HG03565 (cell line): Measurements from ENCODE around the gene SYNPO2.
"Not testable (repeated sequence)": the region's sequence is repeated elsewhere in the genome, so short reads cannot be mapped to it uniquely, and the experiment has no call there.

Experiments
- ATAC-seq: cut with Tn5 transposase; IDR thresholded peaks from one replicate; pipeline ENCODE4 v1.9.1; 2021; ENCODE audit warnings: mild to moderate bottlenecking, moderate library complexity; ENCODE audit not compliant: unreplicated experiment

Gene SYNPO2

DNA sequence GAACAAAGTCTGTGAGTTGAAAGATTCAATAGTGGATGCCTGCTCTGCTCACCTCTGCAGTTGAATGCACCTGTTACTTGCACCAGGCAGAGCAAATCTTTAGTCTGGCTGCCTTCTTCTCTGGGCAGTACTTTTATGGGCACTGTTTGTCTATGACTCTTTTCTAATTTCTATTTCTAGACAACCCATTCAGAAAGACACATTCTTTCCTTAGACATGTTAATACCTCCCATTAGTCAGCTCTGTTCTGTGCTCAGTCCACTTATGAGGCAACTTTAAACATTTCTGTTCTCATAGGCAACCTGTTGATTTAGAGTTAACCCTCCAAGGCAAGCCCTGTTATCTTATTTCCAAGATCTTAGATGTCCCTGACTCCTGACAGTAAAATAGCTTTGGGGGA lies 108.9 kb downstream of the SYNPO2 start:
- ATAC-seq: no peak

DNA sequence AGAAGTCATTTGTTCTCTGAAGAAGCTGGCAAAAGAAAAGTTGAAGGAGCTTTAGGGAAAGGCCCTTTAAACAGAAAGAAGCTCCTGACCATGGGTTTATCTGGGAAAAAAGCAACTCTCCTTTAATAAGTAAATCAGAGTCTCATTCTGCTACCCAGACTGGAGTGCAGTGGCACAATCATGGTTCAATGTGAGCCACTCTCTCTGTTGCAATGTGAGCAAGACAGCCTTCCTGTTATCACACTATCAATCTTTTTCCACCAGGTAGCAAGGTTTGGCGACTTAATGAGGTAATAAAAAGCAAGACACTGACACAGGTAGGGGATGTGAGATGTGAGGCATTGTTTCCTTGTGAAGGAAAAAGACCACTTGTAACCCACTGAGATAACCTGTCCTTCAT lies 111.3 kb downstream of the SYNPO2 start:
- no peak for ATAC-seq

- ATAC-seq: no peak
Observed at GRCh38 chr4:119000400-119000799, 111.7 kb downstream of the SYNPO2 start.

DNA sequence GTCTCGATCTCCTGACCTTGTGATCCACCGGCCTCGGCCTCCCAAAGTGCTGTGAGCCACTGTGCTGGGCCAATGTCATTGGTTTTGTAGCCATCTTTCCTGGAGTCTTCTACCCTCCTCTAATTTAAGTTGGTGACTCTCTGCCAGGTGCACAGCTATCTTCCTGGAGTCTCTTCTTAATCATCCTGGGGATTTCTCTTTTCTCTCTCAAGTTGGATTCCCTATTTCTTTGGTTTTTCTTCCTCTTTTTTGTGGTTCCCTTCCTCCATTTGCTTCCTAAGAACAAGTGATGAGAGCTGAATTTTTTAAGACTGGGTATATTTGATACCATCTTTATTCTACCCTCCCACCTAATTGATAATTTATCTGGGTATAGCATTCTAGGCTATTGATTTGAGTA lies 113.8 kb downstream of the SYNPO2 start:
- no peak for ATAC-seq

- ATAC-seq: not testable (repeated sequence)
Observed at GRCh38 chr4:119003001-119003400, 114.3 kb downstream of the SYNPO2 start.

DNA sequence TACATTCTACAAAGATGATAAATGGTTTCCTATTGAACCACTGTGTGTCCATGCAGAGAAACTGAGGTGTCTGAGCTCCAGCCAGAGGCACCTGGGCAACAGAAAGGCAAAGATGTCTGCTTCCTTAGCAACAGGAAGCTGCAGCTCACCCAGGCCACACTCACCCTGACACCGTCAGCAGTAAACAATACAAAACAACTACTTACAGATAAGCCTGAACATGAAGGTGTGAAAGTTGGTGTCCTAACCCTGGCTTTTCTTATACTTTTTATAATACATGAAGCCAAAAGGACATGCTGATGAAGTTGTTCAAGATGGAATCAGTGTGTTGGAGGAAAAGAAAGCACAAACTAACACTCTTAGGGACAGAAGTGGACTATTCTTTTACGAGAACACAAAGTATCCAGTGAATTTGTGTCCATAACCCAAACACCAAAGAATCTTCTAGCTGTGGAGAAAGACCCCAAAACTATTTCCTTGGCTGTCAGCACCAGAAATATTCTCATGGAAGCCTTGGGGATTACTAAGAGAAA lies 117.3 kb downstream of the SYNPO2 start:
- ATAC-seq: no peak

- ATAC-seq: no peak
Observed at GRCh38 chr4:119008761-119009160, 120.1 kb downstream of the SYNPO2 start.

- ATAC-seq: not testable (repeated sequence)
Observed at GRCh38 chr4:119010221-119010620, 121.6 kb downstream of the SYNPO2 start.

DNA sequence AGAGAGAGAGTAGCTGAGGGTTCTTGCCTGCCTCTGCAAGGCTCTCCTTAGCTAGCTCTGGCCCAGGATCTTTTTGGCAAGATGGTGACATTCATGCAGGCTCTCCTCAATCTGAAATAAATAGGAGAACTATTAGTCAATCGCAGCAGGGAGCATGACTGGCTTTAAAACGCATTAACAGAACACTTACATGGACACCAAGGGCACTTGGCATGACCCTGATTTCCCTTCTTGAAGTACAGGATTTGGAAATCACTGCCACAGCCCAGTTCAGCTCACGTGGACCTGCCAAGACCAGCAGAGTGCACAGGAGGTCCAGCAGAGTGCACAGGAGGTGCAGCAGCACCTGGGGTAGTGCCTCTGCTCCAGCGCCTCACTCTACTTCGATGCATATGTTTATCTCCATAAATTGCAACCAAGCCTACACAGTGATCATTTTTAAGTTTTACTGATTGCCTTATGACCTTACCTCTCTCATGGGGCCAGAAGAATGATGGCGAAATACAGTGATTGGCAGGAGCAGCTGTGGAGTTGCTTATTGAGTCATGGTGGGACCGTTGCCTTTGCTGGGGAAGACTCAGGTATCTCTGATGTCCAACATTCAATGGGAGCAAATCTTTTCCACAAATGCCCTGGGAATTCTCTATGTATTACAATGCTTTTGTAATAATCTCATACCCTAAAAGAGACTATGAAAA lies 122.4 kb downstream of the SYNPO2 start:
- no peak for ATAC-seq

DNA sequence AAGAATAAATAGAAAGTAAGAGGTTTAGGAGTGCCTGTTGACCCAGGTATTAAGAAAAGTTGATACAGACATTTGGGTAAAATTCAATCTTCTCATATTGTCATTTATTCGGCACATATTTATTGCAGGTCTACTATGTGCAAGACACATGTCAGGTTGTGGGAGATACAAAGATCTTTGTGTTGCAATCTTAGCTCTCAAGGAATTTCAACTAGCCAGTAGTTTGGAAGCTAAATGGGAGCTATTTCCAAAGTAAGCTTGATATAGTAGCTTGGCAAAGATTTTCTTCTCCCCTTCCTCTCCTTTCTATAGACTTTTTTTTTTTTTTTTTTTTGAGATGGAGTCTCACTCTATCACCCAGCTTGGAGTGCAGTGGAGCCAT lies 122.9 kb downstream of the SYNPO2 start:
- ATAC-seq: no peak

DNA sequence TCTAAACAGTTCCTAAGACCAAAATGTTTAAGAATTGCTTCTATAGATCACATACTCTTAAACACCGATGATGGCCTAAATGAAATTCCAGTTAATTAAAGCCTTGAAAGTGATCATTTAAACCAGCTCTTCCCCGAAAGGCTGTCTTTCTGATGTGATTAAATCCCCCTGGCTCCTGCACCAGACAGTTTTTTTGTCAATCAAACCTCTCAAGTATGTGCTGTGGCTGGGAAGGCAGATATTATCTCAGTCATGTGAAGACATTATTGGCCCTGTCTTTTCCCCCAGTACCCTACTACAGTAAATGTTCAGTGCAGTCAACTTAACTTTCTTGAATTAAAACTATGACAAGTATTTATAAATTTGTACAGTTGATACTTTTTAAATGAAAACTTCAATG lies 126.0 kb downstream of the SYNPO2 start:
- ATAC-seq: no peak

GRCh38 chr4:119016636-119017035 lies 128.0 kb downstream of the SYNPO2 start:
- ATAC-seq: no peak

GRCh38 chr4:119017636-119018035 lies 129.0 kb downstream of the SYNPO2 start:
- no peak for ATAC-seq

- ATAC-seq: no peak
Observed at GRCh38 chr4:119020158-119020557, 131.5 kb downstream of the SYNPO2 start.

GRCh38 chr4:119022520-119022919 lies 133.9 kb downstream of the SYNPO2 start:
- not testable (repeated sequence) for ATAC-seq

DNA sequence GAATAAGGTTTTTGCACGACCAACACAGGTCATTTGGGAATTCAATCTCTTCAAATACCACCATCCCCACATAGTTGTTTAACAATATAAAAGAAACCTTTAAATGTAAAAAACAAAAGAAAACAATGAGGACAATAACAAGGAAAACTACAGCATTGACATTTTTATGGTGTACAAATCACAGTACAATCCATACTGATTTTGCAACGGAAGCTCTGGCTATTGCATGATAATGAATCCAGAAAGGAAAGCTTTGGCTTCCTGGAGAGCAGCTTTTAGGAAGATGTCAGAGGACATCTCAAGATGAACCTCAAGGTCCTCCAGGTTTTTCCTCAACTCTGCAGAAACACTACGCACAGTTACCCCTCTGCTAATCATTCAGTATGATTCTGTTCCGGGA lies 135.4 kb downstream of the SYNPO2 start:
- no peak for ATAC-seq

- no peak for ATAC-seq
Observed at GRCh38 chr4:119025420-119025819, 136.8 kb downstream of the SYNPO2 start.

DNA sequence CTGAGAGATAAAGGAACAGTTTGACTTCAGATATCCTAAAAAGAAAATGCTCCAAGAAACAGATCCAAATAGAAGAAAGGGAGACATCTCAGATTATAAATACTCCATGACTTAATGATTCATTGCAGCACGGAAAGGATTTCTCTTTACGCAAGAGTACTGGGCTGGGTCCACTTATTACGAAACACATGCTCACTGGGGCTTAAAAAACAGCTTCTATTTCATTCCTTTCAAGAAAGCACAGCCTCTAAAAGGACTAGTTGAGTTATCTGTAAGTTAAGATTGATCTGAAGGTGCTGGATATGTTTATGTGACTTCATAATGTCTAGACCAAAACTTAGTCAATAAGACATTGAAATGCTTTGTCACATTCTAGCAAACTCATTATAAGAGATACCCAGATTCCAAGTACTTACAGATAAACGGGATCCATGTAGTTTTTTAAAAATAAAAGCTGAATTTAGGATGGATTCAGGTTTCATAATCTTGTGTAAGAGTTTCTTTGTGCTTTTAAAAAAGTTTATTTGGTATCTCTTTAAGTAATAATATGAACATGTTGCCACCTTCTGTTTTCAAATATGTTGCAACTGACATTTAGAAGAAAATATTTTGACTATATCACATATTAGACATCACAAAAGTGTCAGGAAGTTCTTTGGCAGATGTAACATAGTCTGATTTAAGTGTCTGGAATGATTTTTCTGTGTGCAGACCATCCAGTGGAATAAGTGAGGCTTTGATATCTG lies 137.4 kb downstream of the SYNPO2 start:
- no peak for ATAC-seq

GRCh38 chr4:119026662-119027444 lies 138.2 kb downstream of the SYNPO2 start:
- ATAC-seq: no peak

- ATAC-seq: no peak
Observed at GRCh38 chr4:119027811-119028210, 139.2 kb downstream of the SYNPO2 start.

GRCh38 chr4:119028296-119028695 lies 139.6 kb downstream of the SYNPO2 start:
- no peak for ATAC-seq
